Measurements from ENCODE around the gene NEO1.

The NEO1 gene, protein sequence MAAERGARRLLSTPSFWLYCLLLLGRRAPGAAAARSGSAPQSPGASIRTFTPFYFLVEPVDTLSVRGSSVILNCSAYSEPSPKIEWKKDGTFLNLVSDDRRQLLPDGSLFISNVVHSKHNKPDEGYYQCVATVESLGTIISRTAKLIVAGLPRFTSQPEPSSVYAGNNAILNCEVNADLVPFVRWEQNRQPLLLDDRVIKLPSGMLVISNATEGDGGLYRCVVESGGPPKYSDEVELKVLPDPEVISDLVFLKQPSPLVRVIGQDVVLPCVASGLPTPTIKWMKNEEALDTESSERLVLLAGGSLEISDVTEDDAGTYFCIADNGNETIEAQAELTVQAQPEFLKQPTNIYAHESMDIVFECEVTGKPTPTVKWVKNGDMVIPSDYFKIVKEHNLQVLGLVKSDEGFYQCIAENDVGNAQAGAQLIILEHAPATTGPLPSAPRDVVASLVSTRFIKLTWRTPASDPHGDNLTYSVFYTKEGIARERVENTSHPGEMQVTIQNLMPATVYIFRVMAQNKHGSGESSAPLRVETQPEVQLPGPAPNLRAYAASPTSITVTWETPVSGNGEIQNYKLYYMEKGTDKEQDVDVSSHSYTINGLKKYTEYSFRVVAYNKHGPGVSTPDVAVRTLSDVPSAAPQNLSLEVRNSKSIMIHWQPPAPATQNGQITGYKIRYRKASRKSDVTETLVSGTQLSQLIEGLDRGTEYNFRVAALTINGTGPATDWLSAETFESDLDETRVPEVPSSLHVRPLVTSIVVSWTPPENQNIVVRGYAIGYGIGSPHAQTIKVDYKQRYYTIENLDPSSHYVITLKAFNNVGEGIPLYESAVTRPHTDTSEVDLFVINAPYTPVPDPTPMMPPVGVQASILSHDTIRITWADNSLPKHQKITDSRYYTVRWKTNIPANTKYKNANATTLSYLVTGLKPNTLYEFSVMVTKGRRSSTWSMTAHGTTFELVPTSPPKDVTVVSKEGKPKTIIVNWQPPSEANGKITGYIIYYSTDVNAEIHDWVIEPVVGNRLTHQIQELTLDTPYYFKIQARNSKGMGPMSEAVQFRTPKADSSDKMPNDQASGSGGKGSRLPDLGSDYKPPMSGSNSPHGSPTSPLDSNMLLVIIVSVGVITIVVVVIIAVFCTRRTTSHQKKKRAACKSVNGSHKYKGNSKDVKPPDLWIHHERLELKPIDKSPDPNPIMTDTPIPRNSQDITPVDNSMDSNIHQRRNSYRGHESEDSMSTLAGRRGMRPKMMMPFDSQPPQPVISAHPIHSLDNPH (N-terminal part only)
- total RNA-seq: 16.3 to 44.1 reads per million in 2 experiments

GRCh38 chr15:73051807-73052652, at the start of gene NEO1:
TSS of gene NEO1 (plus strand) at chr15:73052463. CDS start at chr15:73052676, 213 bp downstream.
- DNase-seq (ENCODE audit: low read depth): peak; percentile 75

DNA sequence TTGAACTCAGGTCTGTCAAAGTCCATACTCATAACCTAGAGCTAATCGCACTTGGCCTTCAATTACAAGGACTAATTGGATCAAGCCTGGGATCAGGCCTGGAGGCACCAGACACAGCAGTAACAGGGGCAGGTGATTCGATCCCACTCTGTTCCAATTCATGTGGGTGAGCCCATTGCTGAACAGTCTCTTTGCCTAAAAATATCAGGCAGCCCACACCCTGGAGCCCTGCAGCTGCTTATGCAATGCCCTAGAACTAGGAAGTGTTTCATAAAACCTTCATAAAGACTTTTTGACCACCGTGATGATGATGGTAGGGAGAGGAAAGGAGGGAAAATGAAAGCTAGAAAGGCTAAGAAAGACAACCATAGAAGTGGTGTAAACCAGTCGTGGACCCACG, 47.8 kb upstream of the NEO1 start:
- DNase-seq (ENCODE audit: low read depth): no peak

DNA sequence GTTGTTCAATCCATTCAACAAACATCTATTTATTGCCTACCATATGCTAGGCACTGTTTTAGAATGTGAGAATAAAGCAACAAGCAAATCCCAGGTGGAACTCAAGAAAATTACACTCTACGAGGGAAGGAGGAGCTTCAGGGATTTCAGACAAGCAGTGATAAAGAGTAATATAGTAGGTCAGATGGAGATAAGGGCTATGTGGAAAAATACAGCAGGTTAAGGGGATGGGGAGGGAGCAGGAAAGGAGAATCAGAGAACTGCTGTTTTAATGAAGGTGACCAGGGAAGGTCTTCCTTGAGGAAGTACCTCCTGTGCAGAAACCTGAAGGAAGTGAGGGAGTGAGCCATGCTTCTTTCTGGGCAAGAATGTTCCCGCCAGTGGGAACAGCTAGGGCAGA, 47.2 kb upstream of the NEO1 start:
- DNase-seq (ENCODE audit: low read depth): no peak

- no peak for DNase-seq (ENCODE audit: low read depth)
Measured at GRCh38 chr15:73005446-73005845, 46.8 kb upstream of the NEO1 start.

- no peak for DNase-seq (ENCODE audit: low read depth)
Measured at GRCh38 chr15:73006523-73006922, 45.7 kb upstream of the NEO1 start.

DNA sequence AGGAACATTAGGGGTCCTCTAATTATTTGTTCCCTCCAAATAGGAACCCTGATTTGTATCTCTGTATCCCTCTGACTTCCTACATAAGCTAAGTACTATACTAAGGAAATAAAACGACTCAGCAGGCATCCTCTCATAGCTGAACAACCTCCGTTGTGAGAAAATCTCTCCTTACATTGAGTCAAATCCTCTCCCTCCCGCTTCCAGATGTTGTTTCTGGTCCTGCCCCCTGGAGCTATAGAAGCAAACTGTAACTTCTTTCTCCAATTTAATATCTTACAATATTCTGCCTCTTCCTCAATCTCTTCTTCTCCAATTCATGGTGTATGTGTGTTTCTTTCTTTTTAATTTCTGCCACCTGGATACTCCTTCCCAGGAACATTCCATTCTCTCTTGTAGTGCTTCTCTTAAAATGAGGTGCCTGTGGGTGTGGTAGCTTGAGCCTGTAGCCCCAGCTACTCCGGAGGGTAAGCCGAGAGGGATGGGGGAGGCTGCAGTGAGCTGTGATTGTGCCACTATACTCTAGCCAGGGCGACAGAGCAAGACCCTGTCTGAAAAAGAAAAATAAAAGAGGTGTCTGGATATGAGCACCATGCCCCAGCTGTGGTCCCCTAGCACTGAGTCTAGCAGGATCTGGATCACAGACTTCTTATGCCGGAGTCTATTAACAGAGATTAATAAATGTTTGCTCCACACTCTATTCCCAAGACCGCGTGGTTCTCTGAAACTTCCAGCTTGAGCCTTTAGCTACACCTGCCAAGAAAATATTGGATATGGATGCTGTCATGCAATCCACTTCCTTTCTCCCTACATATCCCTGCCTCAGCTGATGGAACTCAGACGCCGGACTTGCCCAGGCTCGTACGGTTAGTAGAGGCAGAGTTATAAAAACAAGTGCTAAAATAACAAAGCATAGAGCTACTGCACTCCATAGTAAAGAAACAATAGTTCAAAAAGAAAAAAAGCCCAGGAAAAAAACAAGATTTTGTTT, 42.9 kb upstream of the NEO1 start:
- no peak for DNase-seq (ENCODE audit: low read depth)

- no peak for DNase-seq (ENCODE audit: low read depth)
Measured at GRCh38 chr15:73010154-73011152, 41.8 kb upstream of the NEO1 start.

DNA sequence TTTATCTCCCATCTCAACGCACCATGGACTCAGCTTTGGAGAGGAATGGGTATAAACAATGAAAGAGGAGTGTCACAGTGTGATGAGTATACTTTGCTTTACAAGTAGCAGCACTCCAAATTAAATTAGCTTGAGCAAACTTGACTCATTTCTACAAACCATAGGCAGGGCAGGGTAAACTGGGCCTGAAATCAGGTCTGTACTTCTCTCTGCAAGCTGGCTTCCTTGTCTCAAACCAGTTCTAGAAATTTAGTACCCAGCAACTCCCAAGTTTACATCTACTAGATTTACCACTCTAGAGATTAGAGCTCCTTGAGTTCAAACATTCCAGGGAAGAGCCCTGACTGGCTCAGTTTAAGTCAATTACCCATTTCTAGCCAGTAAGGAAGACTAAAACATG, 37.4 kb upstream of the NEO1 start:
- no peak for DNase-seq (ENCODE audit: low read depth)

GRCh38 chr15:73015493-73015892, 36.8 kb upstream of the NEO1 start:
- no peak for DNase-seq (ENCODE audit: low read depth)

- DNase-seq (ENCODE audit: low read depth): no peak
Measured at GRCh38 chr15:73017987-73018386, 34.3 kb upstream of the NEO1 start.

- DNase-seq (ENCODE audit: low read depth): no peak
Measured at GRCh38 chr15:73019154-73019553, 33.1 kb upstream of the NEO1 start.

- no peak for DNase-seq (ENCODE audit: low read depth)
Measured at GRCh38 chr15:73019601-73020146, 32.6 kb upstream of the NEO1 start.

DNA sequence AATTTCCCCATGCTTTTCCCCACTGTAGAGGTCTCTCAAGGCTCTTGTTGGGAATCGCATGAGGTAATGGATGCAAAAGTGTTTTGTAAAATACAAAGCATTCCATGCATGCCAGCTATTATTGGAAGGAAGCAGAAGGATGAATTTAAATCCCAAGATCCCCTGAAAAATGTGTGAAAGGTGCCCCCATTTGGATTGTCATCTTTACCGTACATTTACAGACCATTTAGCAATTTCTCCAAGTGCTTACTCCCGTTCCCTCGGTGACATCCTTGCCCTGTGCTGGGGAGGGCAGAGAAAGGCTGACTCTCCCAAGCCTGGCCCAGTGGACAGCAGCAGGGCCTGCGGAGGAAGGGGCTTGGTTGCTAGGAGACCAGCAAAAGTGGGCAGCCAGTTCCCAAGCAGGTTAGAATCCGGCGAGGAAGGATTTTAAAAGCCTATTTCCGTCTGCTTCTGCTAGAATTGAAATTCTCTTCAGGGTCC, 31.1 kb upstream of the NEO1 start:
- no peak for DNase-seq (ENCODE audit: low read depth)

DNA sequence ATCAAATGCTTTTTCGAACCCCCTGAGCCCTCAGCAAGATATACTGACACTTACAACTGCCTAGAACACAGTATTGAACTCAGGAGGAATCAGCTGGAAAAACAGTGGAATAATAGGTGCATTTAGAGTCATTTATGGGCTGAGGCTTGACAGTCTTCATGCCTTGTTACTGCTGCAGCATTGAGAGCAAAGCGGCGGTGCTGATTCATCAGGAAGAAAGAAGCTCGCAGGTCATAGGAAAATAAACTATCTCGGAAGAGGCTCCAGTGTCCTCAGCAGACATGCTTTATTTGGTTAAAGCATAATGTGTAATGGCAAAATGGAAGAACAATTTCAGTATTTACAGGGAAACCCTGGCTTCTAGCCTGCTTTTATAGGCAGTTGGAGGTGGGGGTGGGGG, 30.1 kb upstream of the NEO1 start:
- DNase-seq (ENCODE audit: low read depth): no peak

- DNase-seq (ENCODE audit: low read depth): no peak
Measured at GRCh38 chr15:73023071-73023470, 29.2 kb upstream of the NEO1 start.

GRCh38 chr15:73024168-73024567, 28.1 kb upstream of the NEO1 start:
- DNase-seq (ENCODE audit: low read depth): no peak

DNA sequence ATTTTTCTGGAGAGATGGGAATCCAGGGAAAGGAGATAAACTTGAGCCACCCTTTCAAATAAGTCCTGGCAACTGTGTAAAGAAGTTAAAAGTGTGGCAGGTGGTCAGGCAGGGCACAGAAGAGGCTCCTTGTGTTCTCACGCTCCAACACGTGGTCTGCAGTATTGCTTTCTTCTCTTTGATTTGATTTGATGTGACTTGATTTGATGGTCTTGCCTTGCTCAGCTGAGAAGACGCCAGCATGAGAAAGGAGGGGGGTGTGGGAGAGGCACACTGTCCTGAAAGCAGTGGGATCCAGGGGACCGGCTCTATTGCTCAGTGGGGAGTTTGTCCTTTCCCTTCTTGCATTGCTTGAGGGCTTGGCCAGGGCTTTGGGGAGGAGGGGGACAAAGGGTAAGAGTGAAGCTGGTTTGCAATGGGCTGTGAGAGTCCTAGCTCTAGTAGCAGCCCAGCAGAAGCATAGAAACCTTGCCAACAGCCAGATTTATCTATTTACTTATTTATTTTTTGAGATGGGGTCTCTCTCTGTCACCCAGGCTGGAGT, 25.7 kb upstream of the NEO1 start:
- DNase-seq (ENCODE audit: low read depth): no peak

DNA sequence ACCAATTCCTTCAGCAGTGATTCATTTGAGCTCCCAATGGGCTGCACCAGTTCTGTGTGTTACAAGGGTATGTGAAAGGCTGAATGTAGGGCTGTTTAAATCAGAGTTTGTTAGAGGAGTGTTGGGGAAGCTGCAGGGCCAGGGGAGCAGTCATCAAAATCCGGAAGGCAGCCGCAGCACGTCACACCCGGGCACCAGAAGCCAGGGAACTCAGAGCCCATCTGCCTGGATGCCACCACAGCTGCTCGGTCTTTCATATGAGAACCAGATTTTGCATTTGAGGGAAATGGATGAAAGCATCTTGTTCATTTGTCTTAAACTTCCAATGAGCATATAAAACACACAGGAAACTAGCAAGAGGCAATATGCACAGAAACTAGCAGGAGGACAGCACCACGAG, 24.2 kb upstream of the NEO1 start:
- no peak for DNase-seq (ENCODE audit: low read depth)

All from T follicular helper cell (primary cell).